Thyroid gland (tissue), 4 donors: ENCODE data around the gene IARS2.

Source experiments
- POLR2A ChIP-seq, 2 donors: fragments of 450-650 bp; IDR thresholded peaks; one replicate each; pipeline ENCODE4 v1.6.1; 2017; ENCODE audit warnings: antibody characterized with exemption in 2 of 2, mild to moderate bottlenecking in 2 of 2, moderate library complexity in 1 of 2
- TF ChIP-seq, protein P1 (sequence below), 6 experiments: fragments of 200-600 bp in 3 of 6; fragments of 450-650 bp in 3 of 6; sonication (generic) in 3 of 6; IDR thresholded peaks; one replicate each; pipeline ENCODE4 v1.5.1; 2016 to 2019; ENCODE audit warnings: antibody characterized with exemption in 6 of 6, mild to moderate bottlenecking in 2 of 6, inconsistent platforms in 1 of 6, moderate library complexity in 1 of 6

DNA sequence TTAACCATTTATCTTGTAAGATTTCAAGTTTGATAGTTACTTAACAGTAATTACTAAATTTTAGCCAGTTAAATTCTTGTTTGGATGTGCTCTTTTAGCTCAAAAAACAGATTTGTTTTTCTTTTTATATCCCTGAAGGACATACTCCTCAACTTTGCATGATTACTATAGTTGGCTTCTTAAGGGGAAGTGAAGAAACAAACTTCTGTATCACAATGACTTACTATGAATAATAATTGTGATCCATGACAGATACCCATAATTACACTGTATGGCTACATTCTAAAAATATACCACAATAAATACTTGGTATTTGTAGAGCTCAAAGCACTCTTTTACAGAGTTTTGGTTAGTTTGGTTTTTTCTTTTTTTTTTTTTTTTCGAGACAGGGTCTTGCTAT is 55.8 kb downstream of the IARS2 start:
- TF ChIP-seq, protein P1, sequence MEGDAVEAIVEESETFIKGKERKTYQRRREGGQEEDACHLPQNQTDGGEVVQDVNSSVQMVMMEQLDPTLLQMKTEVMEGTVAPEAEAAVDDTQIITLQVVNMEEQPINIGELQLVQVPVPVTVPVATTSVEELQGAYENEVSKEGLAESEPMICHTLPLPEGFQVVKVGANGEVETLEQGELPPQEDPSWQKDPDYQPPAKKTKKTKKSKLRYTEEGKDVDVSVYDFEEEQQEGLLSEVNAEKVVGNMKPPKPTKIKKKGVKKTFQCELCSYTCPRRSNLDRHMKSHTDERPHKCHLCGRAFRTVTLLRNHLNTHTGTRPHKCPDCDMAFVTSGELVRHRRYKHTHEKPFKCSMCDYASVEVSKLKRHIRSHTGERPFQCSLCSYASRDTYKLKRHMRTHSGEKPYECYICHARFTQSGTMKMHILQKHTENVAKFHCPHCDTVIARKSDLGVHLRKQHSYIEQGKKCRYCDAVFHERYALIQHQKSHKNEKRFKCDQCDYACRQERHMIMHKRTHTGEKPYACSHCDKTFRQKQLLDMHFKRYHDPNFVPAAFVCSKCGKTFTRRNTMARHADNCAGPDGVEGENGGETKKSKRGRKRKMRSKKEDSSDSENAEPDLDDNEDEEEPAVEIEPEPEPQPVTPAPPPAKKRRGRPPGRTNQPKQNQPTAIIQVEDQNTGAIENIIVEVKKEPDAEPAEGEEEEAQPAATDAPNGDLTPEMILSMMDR (IDR thresholded peaks at IDR 0.05), result no peak
- no peak for TF ChIP-seq POLR2A (IDR thresholded peaks at IDR 0.05)
